BJ (cell line): ENCODE results near the gene SLC2A13. TPM values are rescaled to one million over a fixed set of nuclear protein-coding genes. Genes with fewer than 3 reads are reported as not detected.

Experiments used
- CTCF ChIA-PET: fragments of 350-600 bp; formaldehyde crosslinking; extraction: SDS; loops from one replicate; lab custom pipeline; 2021; ENCODE audit warnings: antibody characterized with exemption, inconsistent platforms; lab: Yijun Ruan, JAX
- POLR2A ChIA-PET: fragments of 300-600 bp; sonication (Branson Sonifier 250); formaldehyde crosslinking; extraction: SDS; loops from one replicate; lab custom pipeline; 2021; ENCODE audit warnings: antibody characterized with exemption; lab: Charles Lee
- DNase-seq: peaks from one replicate; pipeline ENCODE4 v3.0.0-alpha.2; 2011; ENCODE audit warnings: low read depth
- H3K27me3 ChIP-seq: 2 replicates; pipeline ENCODE4 v1.6.0; 2011; ENCODE audit warnings: low read length; ENCODE audit not compliant: control insufficient read depth, insufficient read depth
- H3K36me3 ChIP-seq: 2 replicates; pipeline ENCODE4 v1.5.1; 2011; ENCODE audit warnings: low read length; ENCODE audit not compliant: control insufficient read depth, insufficient read depth
- H3K4me3 ChIP-seq: 2 replicates; pipeline ENCODE4 v1.5.1; 2011; ENCODE audit warnings: low read depth, mild to moderate bottlenecking, control low read depth, low read length
- polyA plus RNA-seq: library from polyadenylated mRNA; depleted of rRNA; stranded (reverse); fragments of >200 nt; gene quantifications from 2 replicates; pipeline ENCODE4 v1.2.3, GENCODE V29; 2011
- TF ChIP-seq, protein P1 (sequence below): IDR thresholded peaks from 2 replicates; pipeline ENCODE4 v1.5.1; 2011; ENCODE audit warnings: low read depth, mild to moderate bottlenecking, control low read depth, inconsistent platforms, low read length, moderate library complexity; ENCODE audit not compliant: insufficient read depth

Gene SLC2A13
- polyA plus RNA-seq, 1 experiment, result 1.2 TPM

- ChIA-PET POLR2A (no interaction called here), CTCF (interaction anchor here (0.9 kb wide), 1 partner anchor 40 kb away, joined by 3 read pairs; no protein-coding TSS in a partner anchor)
- Histone ChIP-seq H3K4me3 (no peak overlapping the region), H3K36me3 (no peaks in the 10 kb centered on the region), H3K27me3 (no peaks in the 10 kb centered on the region)
- TF ChIP-seq, protein P1, sequence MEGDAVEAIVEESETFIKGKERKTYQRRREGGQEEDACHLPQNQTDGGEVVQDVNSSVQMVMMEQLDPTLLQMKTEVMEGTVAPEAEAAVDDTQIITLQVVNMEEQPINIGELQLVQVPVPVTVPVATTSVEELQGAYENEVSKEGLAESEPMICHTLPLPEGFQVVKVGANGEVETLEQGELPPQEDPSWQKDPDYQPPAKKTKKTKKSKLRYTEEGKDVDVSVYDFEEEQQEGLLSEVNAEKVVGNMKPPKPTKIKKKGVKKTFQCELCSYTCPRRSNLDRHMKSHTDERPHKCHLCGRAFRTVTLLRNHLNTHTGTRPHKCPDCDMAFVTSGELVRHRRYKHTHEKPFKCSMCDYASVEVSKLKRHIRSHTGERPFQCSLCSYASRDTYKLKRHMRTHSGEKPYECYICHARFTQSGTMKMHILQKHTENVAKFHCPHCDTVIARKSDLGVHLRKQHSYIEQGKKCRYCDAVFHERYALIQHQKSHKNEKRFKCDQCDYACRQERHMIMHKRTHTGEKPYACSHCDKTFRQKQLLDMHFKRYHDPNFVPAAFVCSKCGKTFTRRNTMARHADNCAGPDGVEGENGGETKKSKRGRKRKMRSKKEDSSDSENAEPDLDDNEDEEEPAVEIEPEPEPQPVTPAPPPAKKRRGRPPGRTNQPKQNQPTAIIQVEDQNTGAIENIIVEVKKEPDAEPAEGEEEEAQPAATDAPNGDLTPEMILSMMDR, result no peak
- DNase-seq, result no peak
Measured at GRCh38 chr12:40022850-40023249, 83.0 kb downstream of the SLC2A13 start.

DNA sequence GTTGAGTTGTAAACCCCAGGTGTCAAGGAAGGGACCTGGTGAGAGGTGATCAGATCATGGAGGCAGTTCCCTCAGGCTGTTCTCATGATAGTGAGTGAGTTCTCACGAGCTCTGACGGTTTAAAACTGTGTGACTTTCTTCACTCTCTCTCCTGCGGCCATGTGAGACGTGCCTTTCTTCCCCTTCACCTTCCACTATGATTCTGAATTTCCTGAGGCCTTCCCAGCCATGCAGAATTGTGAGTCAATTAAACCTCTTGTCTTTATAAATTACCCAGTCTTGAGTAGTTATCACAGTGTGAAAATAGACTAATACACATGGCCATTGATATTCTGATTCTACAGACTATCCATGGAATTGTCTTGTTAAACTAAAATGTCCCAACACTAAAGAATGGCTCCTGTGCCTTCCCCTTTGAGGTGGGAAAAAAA, 85.6 kb downstream of the SLC2A13 start:
- Histone ChIP-seq H3K4me3 (no peak overlapping the region), H3K27me3 (no peaks in the 10 kb centered on the region), H3K36me3 (no peaks in the 10 kb centered on the region)
- TF ChIP-seq, protein P1, result no peak
- CTCF ChIA-PET, result interaction anchor here (1.0 kb wide), 1 partner anchor 9 kb away, joined by 7 read pairs; no protein-coding TSS in a partner anchor
- POLR2A ChIA-PET, result no interaction called here
- DNase-seq, result no peak

- H3K36me3 ChIP-seq, result no peaks in the 10 kb centered on the region
- ChIA-PET POLR2A (no interaction called here), CTCF (no interaction called here)
- TF ChIP-seq, protein P1, result no peak
- no peaks in the 10 kb centered on the region for H3K27me3 ChIP-seq
- no peak overlapping the region for H3K4me3 ChIP-seq
- DNase-seq, result no peak
Measured at GRCh38 chr12:40017488-40017887, 88.4 kb downstream of the SLC2A13 start.

DNA sequence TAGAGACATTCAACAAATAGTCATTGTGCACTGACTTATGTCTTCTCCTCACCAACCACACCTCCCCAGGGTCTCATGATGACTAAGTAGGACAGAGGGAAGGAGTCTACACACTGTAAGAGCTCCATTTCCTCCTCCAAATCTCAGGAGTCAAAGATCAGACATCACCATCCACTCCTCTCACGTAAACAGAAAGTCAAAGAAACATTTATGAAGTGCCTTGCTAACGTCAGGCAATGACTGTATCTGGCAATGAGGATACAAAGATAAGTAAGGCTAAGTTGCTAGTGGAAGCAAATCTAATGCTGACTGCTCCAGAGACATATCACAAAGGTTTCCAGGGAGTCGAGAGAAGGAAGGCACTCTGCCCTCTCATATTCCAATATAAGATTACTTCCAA, 88.9 kb downstream of the SLC2A13 start:
- POLR2A ChIA-PET, result no interaction called here
- Histone ChIP-seq H3K27me3 (no peaks in the 10 kb centered on the region), H3K36me3 (no peaks in the 10 kb centered on the region), H3K4me3 (no peak overlapping the region)
- TF ChIP-seq, protein P1, result no peak
- no peak for DNase-seq
- CTCF ChIA-PET, result interaction anchor here (1.1 to 1.2 kb wide), 2 partner anchors 23 to 92 kb away, joined by 3 to 4 read pairs; no protein-coding TSS in a partner anchor

DNA sequence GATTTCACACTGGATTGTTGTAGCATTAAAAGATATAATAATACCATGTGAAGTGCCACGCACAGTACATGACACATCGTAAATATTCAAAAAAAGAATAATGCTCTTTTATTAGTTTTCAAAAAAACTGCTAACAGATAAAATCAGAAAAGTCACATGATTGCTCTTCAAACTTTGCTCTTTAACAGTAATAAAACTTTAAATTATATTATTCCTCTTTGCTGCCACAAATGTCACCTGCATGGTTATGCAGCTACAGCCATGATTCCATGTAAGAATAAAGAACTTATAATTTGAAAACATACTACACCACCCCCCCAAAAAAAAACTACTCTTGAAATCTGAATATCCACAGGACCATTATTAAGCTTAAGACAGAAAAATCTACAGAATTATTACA, 90.0 kb downstream of the SLC2A13 start:
- TF ChIP-seq, protein P1, result no peak
- no peaks in the 10 kb centered on the region for H3K36me3 ChIP-seq
- H3K4me3 ChIP-seq, result no peak overlapping the region
- no peaks in the 10 kb centered on the region for H3K27me3 ChIP-seq
- DNase-seq, result no peak
- CTCF ChIA-PET, result interaction anchor here (0.6 to 1.2 kb wide), 3 partner anchors 25 to 93 kb away, joined by 3 to 5 read pairs (median 4); no protein-coding TSS in a partner anchor
- POLR2A ChIA-PET, result interaction anchor here (0.6 kb wide), 1 partner anchor 10 kb away, joined by 4 read pairs; no protein-coding TSS in a partner anchor
